ENCODE measurements around the gene LDLRAD3.

DNA sequence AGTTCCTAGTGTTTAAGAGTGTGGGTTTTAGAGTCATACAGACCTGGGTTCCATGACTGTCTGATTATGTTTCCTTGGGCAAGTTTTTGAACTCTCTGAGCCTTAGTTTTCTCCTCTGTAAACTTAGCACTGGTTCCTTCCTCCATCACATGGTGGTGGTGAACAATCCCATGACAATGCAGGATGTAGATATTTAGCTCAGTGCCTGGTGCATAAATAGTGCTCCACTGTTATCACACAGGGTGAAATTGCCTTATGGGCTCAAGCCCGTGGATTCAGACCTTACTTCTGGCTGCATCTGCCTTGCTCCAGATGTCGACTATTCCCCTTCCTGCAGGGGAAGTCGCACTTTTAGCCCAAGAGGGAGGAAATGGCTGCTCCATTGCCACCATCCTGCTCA is 62.7 kb downstream of the LDLRAD3 start:
- TF ChIP-seq, protein P1, sequence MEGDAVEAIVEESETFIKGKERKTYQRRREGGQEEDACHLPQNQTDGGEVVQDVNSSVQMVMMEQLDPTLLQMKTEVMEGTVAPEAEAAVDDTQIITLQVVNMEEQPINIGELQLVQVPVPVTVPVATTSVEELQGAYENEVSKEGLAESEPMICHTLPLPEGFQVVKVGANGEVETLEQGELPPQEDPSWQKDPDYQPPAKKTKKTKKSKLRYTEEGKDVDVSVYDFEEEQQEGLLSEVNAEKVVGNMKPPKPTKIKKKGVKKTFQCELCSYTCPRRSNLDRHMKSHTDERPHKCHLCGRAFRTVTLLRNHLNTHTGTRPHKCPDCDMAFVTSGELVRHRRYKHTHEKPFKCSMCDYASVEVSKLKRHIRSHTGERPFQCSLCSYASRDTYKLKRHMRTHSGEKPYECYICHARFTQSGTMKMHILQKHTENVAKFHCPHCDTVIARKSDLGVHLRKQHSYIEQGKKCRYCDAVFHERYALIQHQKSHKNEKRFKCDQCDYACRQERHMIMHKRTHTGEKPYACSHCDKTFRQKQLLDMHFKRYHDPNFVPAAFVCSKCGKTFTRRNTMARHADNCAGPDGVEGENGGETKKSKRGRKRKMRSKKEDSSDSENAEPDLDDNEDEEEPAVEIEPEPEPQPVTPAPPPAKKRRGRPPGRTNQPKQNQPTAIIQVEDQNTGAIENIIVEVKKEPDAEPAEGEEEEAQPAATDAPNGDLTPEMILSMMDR (conservative IDR thresholded peaks at IDR 0.05; ENCODE audit: low read length), result no peak
- no peak for TF ChIP-seq EZH2phosphoT487 (IDR thresholded peaks at IDR 0.05; ENCODE audit: borderline replicate concordance)

All from Loucy (cell line).